Stimulated activated naive B cell treated with anti-CD40 and anti-IgM and Interleukin-4, amounts not matched to agents 10 μg/mL and 1 μg/mL and 100 μg/mL, for 72 hours (primary cell): ENCODE data around the gene SORBS2.
A peak's percentile ranks its signal among the peaks of the same experiment; 100 is the strongest.

Source experiments
- ATAC-seq, 2 donors: fragments of 150-1000 bp; cut with Tn5 transposase; replicated peaks; 2 replicates each; pipeline ENCODE4 v1.10.0; 2021; ENCODE audit warnings: moderate library complexity in 1 of 2
- DNase-seq: peaks from one replicate; pipeline ENCODE4 v3.0.0; 2021
- H3K27ac Mint-ChIP-seq: one replicate; pipeline ENCODE4 v1.8.0; 2022; ENCODE audit warnings: mild to moderate bottlenecking, mixed read lengths
- H3K27me3 Mint-ChIP-seq, 2 donors: one replicate each; pipeline ENCODE4 v1.8.0; 2022; ENCODE audit warnings: mixed read lengths in 2 of 2
- H3K36me3 Mint-ChIP-seq, 2 donors: one replicate each; pipeline ENCODE4 v1.8.0; 2022; ENCODE audit warnings: mixed read lengths in 2 of 2, mild to moderate bottlenecking in 1 of 2
- H3K4me1 Mint-ChIP-seq, 2 donors: one replicate each; pipeline ENCODE4 v1.8.0; 2022; ENCODE audit warnings: mixed read lengths in 2 of 2, mild to moderate bottlenecking in 1 of 2
- H3K4me3 Mint-ChIP-seq, 2 donors: one replicate each; pipeline ENCODE4 v1.8.0; 2022; ENCODE audit warnings: mild to moderate bottlenecking in 2 of 2, mixed read lengths in 2 of 2, moderate library complexity in 1 of 2
- H3K9me3 Mint-ChIP-seq, 2 donors: one replicate each; pipeline ENCODE4 v1.8.0; 2022; ENCODE audit warnings: mixed read lengths in 2 of 2, mild to moderate bottlenecking in 1 of 2

SORBS2 gene

GRCh38 chr4:185738820-185739219, 73.2 kb downstream of the SORBS2 start:
- peaks cover 8 to 12% of the 10 kb centered on the region in 2 donors for H3K4me1 Mint-ChIP-seq
- DNase-seq = no peak
- peaks cover 22 to 29% of the 10 kb centered on the region in 2 donors for H3K27me3 Mint-ChIP-seq
- H3K9me3 Mint-ChIP-seq = peaks cover 0 to 2% of the 10 kb centered on the region in 2 donors
- no peak overlapping the region for H3K4me3 Mint-ChIP-seq
- no peak for ATAC-seq
- H3K27ac Mint-ChIP-seq = no peak overlapping the region
- H3K36me3 Mint-ChIP-seq = no peaks in the 10 kb centered on the region

DNA sequence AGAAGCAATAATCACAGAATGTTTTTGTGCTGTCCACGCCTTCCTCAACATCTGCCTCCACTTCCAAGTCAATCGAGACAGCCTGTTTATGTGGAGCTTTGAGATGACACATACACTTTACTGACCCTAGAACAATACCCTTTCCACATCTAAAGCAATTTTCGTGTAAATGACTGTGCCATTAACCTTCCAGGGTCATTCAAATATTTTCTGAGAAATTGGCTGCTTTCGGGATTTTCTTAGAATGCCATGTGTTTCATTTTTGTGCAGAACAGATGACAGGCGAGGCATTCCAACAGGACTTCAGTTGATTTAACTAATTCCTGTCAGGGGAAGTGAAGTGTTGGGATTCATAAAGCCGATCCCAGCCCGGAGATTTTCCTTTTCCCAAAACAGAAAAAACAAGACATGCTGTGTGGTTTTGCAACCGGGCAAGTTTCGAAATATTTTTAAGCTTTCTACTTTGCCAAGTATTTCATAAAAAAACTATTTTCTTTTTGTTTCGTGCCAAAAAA, 73.9 kb downstream of the SORBS2 start:
- peaks cover 8 to 19% of the 10 kb centered on the region in 2 donors for H3K4me1 Mint-ChIP-seq
- peaks cover 0 to 3% of the 10 kb centered on the region in 2 donors for H3K9me3 Mint-ChIP-seq
- H3K36me3 Mint-ChIP-seq = no peaks in the 10 kb centered on the region
- ATAC-seq (no peak), DNase-seq (no peak)
- no peak overlapping the region for H3K4me3 Mint-ChIP-seq
- peaks cover 24 to 28% of the 10 kb centered on the region in 2 donors for H3K27me3 Mint-ChIP-seq
- H3K27ac Mint-ChIP-seq = no peak overlapping the region

DNA sequence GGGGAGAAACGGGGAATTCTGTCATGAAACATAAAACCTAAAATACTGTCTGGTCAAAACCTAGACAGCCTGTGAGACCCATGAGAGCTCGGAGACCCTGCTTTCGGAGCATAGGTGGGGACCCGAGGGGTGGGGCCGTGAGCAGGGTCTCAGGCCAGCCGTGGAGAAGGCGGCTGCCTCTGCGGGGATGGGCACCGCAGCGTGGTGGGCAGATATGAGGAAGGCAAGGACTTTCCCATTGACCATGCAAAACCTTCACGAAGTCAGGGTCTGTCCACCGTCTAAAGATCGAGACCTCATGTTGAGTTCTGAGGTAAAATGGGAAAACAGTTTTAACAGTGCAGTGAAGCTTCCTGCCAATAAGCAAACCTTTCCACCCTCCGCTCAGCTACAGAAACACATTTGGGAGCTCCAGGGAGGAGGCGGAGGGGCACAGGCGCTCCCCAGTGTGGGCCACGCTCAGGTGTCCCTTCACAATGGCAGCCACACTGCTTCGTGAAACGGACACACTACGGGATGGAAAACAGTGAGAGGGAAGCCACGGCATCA, 74.4 kb downstream of the SORBS2 start:
- Mint-ChIP-seq H3K4me1 (peaks cover 8 to 21% of the 10 kb centered on the region in 2 donors), H3K27ac (no peak overlapping the region), H3K27me3 (peaks cover 30 to 33% of the 10 kb centered on the region in 2 donors), H3K9me3 (peaks cover 0 to 4% of the 10 kb centered on the region in 2 donors), H3K4me3 (no peak overlapping the region), H3K36me3 (no peaks in the 10 kb centered on the region)
- DNase-seq (no peak), ATAC-seq (no peak)

GRCh38 chr4:185736882-185737281, 75.1 kb downstream of the SORBS2 start:
- H3K27me3 Mint-ChIP-seq = peaks cover 32 to 40% of the 10 kb centered on the region in 2 donors
- H3K9me3 Mint-ChIP-seq = peaks cover 3 to 4% of the 10 kb centered on the region in 2 donors
- no peaks in the 10 kb centered on the region for H3K36me3 Mint-ChIP-seq
- no peak for DNase-seq
- H3K4me1 Mint-ChIP-seq = peaks cover 11 to 25% of the 10 kb centered on the region in 2 donors
- no peak for ATAC-seq
- no peak overlapping the region for H3K4me3 Mint-ChIP-seq
- no peak overlapping the region for H3K27ac Mint-ChIP-seq

GRCh38 chr4:185735866-185736400, 76.1 kb downstream of the SORBS2 start:
- H3K27ac Mint-ChIP-seq = no peak overlapping the region
- no peaks in the 10 kb centered on the region for H3K36me3 Mint-ChIP-seq
- peaks cover 4% of the 10 kb centered on the region in 2 donors for H3K9me3 Mint-ChIP-seq
- no peak overlapping the region for H3K4me3 Mint-ChIP-seq
- H3K27me3 Mint-ChIP-seq = peaks cover 31 to 41% of the 10 kb centered on the region in 2 donors
- no peak for ATAC-seq
- DNase-seq = no peak
- H3K4me1 Mint-ChIP-seq = peaks cover 12 to 26% of the 10 kb centered on the region in 2 donors

- Mint-ChIP-seq H3K27me3 (peaks cover 29 to 41% of the 10 kb centered on the region in 2 donors), H3K4me3 (no peak overlapping the region)
- ATAC-seq = no peak
Observed at GRCh38 chr4:185734930-185735329, 77.1 kb downstream of the SORBS2 start.

GRCh38 chr4:185734214-185734613, 77.8 kb downstream of the SORBS2 start:
- peaks cover 12 to 26% of the 10 kb centered on the region in 2 donors for H3K4me1 Mint-ChIP-seq
- H3K4me3 Mint-ChIP-seq = peak overlapping the region; percentile 8 to 31
- peaks cover 3 to 4% of the 10 kb centered on the region in 2 donors for H3K9me3 Mint-ChIP-seq
- ATAC-seq = peak; percentile 84 to 86
- no peak overlapping the region for H3K27ac Mint-ChIP-seq
- peaks cover 32 to 45% of the 10 kb centered on the region in 2 donors for H3K27me3 Mint-ChIP-seq
- DNase-seq = no peak
- no peaks in the 10 kb centered on the region for H3K36me3 Mint-ChIP-seq

More at GRCh38 chr4:185734930-185735329, 77.1 kb downstream of the SORBS2 start:
- H3K9me3 Mint-ChIP-seq = peaks cover 3 to 4% of the 10 kb centered on the region in 2 donors
- no peak overlapping the region for H3K27ac Mint-ChIP-seq
- no peak for DNase-seq
- H3K36me3 Mint-ChIP-seq = no peaks in the 10 kb centered on the region
- H3K4me1 Mint-ChIP-seq = peaks cover 12 to 26% of the 10 kb centered on the region in 2 donors

- ATAC-seq (peak; percentile 60 to 64), DNase-seq (no peak)
- H3K36me3 Mint-ChIP-seq = no peaks in the 10 kb centered on the region
- no peak overlapping the region for H3K27ac Mint-ChIP-seq
- H3K4me3 Mint-ChIP-seq = no peak overlapping the region
- peaks cover 3 to 4% of the 10 kb centered on the region in 2 donors for H3K9me3 Mint-ChIP-seq
- H3K27me3 Mint-ChIP-seq = peaks cover 46 to 51% of the 10 kb centered on the region in 2 donors
- peaks cover 12 to 26% of the 10 kb centered on the region in 2 donors for H3K4me1 Mint-ChIP-seq
Observed at GRCh38 chr4:185730849-185731608, 81.0 kb downstream of the SORBS2 start.

- Mint-ChIP-seq H3K4me1 (peaks cover 12 to 26% of the 10 kb centered on the region in 2 donors), H3K4me3 (no peak overlapping the region), H3K27ac (no peak overlapping the region), H3K9me3 (peaks cover 3 to 4% of the 10 kb centered on the region in 2 donors), H3K36me3 (no peaks in the 10 kb centered on the region), H3K27me3 (peaks cover 41 to 54% of the 10 kb centered on the region in 2 donors)
- no peak for ATAC-seq
- no peak for DNase-seq
Observed at GRCh38 chr4:185730387-185730786, 81.6 kb downstream of the SORBS2 start.

GRCh38 chr4:185729391-185729804, 82.6 kb downstream of the SORBS2 start:
- no peak overlapping the region for H3K4me3 Mint-ChIP-seq
- ATAC-seq = no peak
- H3K9me3 Mint-ChIP-seq = peaks cover 3 to 4% of the 10 kb centered on the region in 2 donors
- no peaks in the 10 kb centered on the region for H3K36me3 Mint-ChIP-seq
- H3K4me1 Mint-ChIP-seq = peaks cover 8 to 20% of the 10 kb centered on the region in 2 donors
- DNase-seq = no peak
- no peak overlapping the region for H3K27ac Mint-ChIP-seq
- peaks cover 38 to 54% of the 10 kb centered on the region in 2 donors for H3K27me3 Mint-ChIP-seq

DNA sequence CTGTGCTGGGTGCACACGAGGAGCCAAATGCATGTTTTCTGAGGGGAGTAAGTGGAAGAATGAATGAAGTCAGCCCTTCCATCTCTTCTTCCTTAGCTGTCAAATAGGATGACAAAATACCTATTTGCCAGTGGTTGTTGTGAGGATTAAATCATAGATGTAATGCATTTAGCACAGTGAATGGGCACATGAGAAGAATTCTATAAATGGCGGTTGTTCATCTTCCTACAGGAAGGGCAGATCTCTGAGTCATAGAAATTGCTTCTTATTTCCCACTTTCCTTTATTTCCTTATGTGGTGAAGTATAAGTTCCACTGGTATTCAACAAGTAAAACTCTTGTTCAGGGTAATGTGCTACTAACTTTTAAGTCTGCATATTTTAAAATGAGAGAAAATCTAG, 83.1 kb downstream of the SORBS2 start:
- H3K36me3 Mint-ChIP-seq = no peaks in the 10 kb centered on the region
- DNase-seq (no peak), ATAC-seq (no peak)
- no peak overlapping the region for H3K27ac Mint-ChIP-seq
- peaks cover 39 to 52% of the 10 kb centered on the region in 2 donors for H3K27me3 Mint-ChIP-seq
- no peak overlapping the region for H3K4me3 Mint-ChIP-seq
- H3K9me3 Mint-ChIP-seq = peaks cover 3 to 4% of the 10 kb centered on the region in 2 donors
- peaks cover 5 to 15% of the 10 kb centered on the region in 2 donors for H3K4me1 Mint-ChIP-seq

GRCh38 chr4:185726931-185727330, 85.1 kb downstream of the SORBS2 start:
- Mint-ChIP-seq H3K27me3 (peaks cover 27 to 35% of the 10 kb centered on the region in 2 donors), H3K9me3 (peaks cover 0 to 2% of the 10 kb centered on the region in 2 donors), H3K4me3 (no peak overlapping the region), H3K36me3 (no peaks in the 10 kb centered on the region), H3K4me1 (peaks cover 1 to 2% of the 10 kb centered on the region in 2 donors), H3K27ac (no peak overlapping the region)
- no peak for DNase-seq
- ATAC-seq = no peak

GRCh38 chr4:185723631-185724260, 88.2 kb downstream of the SORBS2 start:
- ATAC-seq (no peak), DNase-seq (no peak)
- Mint-ChIP-seq H3K27ac (no peak overlapping the region), H3K27me3 (peaks cover 19 to 32% of the 10 kb centered on the region in 2 donors), H3K4me3 (no peak overlapping the region), H3K4me1 (no peaks in the 10 kb centered on the region), H3K36me3 (no peaks in the 10 kb centered on the region), H3K9me3 (peaks cover 0 to 4% of the 10 kb centered on the region in 2 donors)

DNA sequence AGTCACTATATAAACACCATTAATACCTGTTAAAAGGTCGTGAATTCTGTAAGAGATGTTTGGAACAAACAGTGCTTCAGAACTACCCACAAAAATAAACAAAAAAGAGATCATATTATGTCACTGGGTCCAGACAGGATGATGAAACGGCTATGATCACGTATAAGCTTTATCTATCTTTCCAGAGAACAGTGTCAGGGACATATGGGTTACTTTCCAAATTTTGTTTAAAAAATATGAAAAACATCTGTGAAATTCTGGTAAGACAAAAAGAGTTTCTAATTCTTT, 90.0 kb downstream of the SORBS2 start:
- H3K9me3 Mint-ChIP-seq = peaks cover 0 to 4% of the 10 kb centered on the region in 2 donors
- H3K4me1 Mint-ChIP-seq = no peaks in the 10 kb centered on the region
- no peak for DNase-seq
- no peak overlapping the region for H3K27ac Mint-ChIP-seq
- H3K27me3 Mint-ChIP-seq = peaks cover 10 to 26% of the 10 kb centered on the region in 2 donors
- ATAC-seq = no peak
- H3K36me3 Mint-ChIP-seq = no peaks in the 10 kb centered on the region
- no peak overlapping the region for H3K4me3 Mint-ChIP-seq
